ENCODE measurements around the gene RSL24D1. TPM values are rescaled to one million over a fixed set of nuclear protein-coding genes. Genes with fewer than 3 reads are reported as not detected.

RSL24D1 gene
- total RNA-seq, 4 donors from 2014 or later: 52.1 to 56.9 (median 53.7) TPM

GRCh38 chr15:55234104-55234799 lies 37.5 kb upstream of the RSL24D1 start:
- no peak for TF ChIP-seq POLR2A (IDR thresholded peaks at IDR 0.05)
- TF ChIP-seq POLR2AphosphoS5 (IDR thresholded peaks at IDR 0.05): no peak
- TF ChIP-seq, protein P1, sequence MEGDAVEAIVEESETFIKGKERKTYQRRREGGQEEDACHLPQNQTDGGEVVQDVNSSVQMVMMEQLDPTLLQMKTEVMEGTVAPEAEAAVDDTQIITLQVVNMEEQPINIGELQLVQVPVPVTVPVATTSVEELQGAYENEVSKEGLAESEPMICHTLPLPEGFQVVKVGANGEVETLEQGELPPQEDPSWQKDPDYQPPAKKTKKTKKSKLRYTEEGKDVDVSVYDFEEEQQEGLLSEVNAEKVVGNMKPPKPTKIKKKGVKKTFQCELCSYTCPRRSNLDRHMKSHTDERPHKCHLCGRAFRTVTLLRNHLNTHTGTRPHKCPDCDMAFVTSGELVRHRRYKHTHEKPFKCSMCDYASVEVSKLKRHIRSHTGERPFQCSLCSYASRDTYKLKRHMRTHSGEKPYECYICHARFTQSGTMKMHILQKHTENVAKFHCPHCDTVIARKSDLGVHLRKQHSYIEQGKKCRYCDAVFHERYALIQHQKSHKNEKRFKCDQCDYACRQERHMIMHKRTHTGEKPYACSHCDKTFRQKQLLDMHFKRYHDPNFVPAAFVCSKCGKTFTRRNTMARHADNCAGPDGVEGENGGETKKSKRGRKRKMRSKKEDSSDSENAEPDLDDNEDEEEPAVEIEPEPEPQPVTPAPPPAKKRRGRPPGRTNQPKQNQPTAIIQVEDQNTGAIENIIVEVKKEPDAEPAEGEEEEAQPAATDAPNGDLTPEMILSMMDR (IDR thresholded peaks at IDR 0.05): no peak
- no peak for TF ChIP-seq EP300 (IDR thresholded peaks at IDR 0.05)
- Histone ChIP-seq H3K9me3 (no peaks in the 10 kb centered on the region), H3K4me3 (no peak overlapping the region), H3K27me3 (no peaks in the 10 kb centered on the region), H3K4me1 (no peaks in the 10 kb centered on the region), H3K27ac (no peak overlapping the region), H3K36me3 (no peaks in the 10 kb centered on the region)
- WGBS: 97% methylated on average over 2 of the region's 2 CpGs
- no peak for DNase-seq (ENCODE audit: low spot score in 2 of 2)

- no peak overlapping the region for H3K27ac ChIP-seq
- TF ChIP-seq POLR2AphosphoS5 (IDR thresholded peaks at IDR 0.05) (no peak), POLR2A (IDR thresholded peaks at IDR 0.05) (no peak), EP300 (IDR thresholded peaks at IDR 0.05) (no peak)
- TF ChIP-seq, protein P1 (IDR thresholded peaks at IDR 0.05): no peak
- H3K36me3 ChIP-seq: no peaks in the 10 kb centered on the region
- H3K9me3 ChIP-seq: no peaks in the 10 kb centered on the region
- H3K27me3 ChIP-seq: no peaks in the 10 kb centered on the region
- H3K4me1 ChIP-seq: no peaks in the 10 kb centered on the region
- WGBS: 97% methylated on average over 1 of the region's 1 CpG
- no peak overlapping the region for H3K4me3 ChIP-seq
- no peak for DNase-seq (ENCODE audit: low spot score in 2 of 2)
Measured at GRCh38 chr15:55231455-55231854, 34.7 kb upstream of the RSL24D1 start.

- H3K27me3 ChIP-seq: no peaks in the 10 kb centered on the region
- TF ChIP-seq EP300 (IDR thresholded peaks at IDR 0.05): no peak
- TF ChIP-seq POLR2AphosphoS5 (IDR thresholded peaks at IDR 0.05): no peak
- no peak for TF ChIP-seq POLR2A (IDR thresholded peaks at IDR 0.05)
- TF ChIP-seq, protein P1 (IDR thresholded peaks at IDR 0.05): no peak
- H3K9me3 ChIP-seq: no peaks in the 10 kb centered on the region
- 97% methylated on average over 1 of the region's 1 CpG for whole genome bisulfite sequencing
- H3K36me3 ChIP-seq: no peaks in the 10 kb centered on the region
- H3K4me3 ChIP-seq: no peak overlapping the region
- H3K4me1 ChIP-seq: no peaks in the 10 kb centered on the region
- no peak overlapping the region for H3K27ac ChIP-seq
- no peak for DNase-seq (ENCODE audit: low spot score in 2 of 2)
Measured at GRCh38 chr15:55230953-55231352, 34.2 kb upstream of the RSL24D1 start.

- H3K27me3 ChIP-seq: no peaks in the 10 kb centered on the region
- DNase-seq (ENCODE audit: low spot score in 2 of 2): no peak
- no peak overlapping the region for H3K4me3 ChIP-seq
- H3K27ac ChIP-seq: no peak overlapping the region
- H3K4me1 ChIP-seq: no peaks in the 10 kb centered on the region
- H3K36me3 ChIP-seq: peaks cover under 1% of the 10 kb centered on the region
- WGBS: 74% methylated on average over 3 of the region's 3 CpGs
- TF ChIP-seq POLR2A (IDR thresholded peaks at IDR 0.05): no peak
- TF ChIP-seq, protein P1 (IDR thresholded peaks at IDR 0.05): no peak
- no peak for TF ChIP-seq EP300 (IDR thresholded peaks at IDR 0.05)
- no peak for TF ChIP-seq POLR2AphosphoS5 (IDR thresholded peaks at IDR 0.05)
- no peaks in the 10 kb centered on the region for H3K9me3 ChIP-seq
Measured at GRCh38 chr15:55230051-55230670, 33.4 kb upstream of the RSL24D1 start.

DNA sequence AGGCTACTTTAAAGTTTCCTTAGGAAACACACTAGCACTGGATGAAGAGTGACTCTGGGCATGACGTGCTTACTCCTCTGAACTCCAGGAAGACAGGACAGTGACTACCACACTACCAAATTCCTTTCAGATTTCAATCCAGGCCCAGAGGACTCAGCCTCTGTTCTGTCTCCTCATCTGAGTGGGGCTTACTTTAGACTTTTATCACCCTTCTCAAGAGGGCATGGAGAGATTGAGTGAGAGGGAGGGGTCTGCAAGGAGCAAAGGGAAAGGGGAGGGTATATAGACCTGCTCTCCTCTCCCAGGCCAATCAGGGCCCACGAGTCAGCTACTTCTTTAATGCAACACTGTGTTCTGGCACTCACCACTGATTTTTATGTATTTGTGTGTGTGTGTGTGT lies 29.4 kb upstream of the RSL24D1 start:
- peaks cover 6% of the 10 kb centered on the region for H3K4me1 ChIP-seq

More for the DNA sequence above, 29.4 kb upstream of the RSL24D1 start:
- no peak overlapping the region for H3K4me3 ChIP-seq
- no peaks in the 10 kb centered on the region for H3K9me3 ChIP-seq
- no peaks in the 10 kb centered on the region for H3K27me3 ChIP-seq
- peaks cover 5% of the 10 kb centered on the region for H3K36me3 ChIP-seq
- TF ChIP-seq POLR2AphosphoS5 (IDR thresholded peaks at IDR 0.05) (no peak), POLR2A (IDR thresholded peaks at IDR 0.05) (no peak), EP300 (IDR thresholded peaks at IDR 0.05) (no peak)
- TF ChIP-seq, protein P1 (IDR thresholded peaks at IDR 0.05): no peak
- 78% methylated on average over 2 of the region's 2 CpGs for WGBS
- DNase-seq (ENCODE audit: low spot score in 2 of 2): no peak
- no peak overlapping the region for H3K27ac ChIP-seq
